GM12878 (cell line): Measurements from ENCODE around the gene C1orf53.

Experiments
- CBX3 ChIP-seq: fragments of 200-600 bp; sonication (generic); IDR thresholded peaks from 2 replicates; pipeline ENCODE4 v1.6.1; 2016; ENCODE audit warnings: low read depth, borderline replicate concordance
- CHD1 ChIP-seq: IDR thresholded peaks from 2 replicates; pipeline ENCODE4 v1.6.1; 2012; ENCODE audit warnings: low read depth, low read length, improper control_type of control experiment
- CTCF ChIP-seq, 3 experiments: IDR thresholded peaks in 2 of 3; conservative IDR thresholded peaks in 1 of 3; 2 replicates each; pipeline ENCODE4 v1.5.1; 2011; ENCODE audit warnings: low read depth in 3 of 3, low read length in 3 of 3, mild to moderate bottlenecking in 3 of 3, control low read depth in 2 of 3, moderate library complexity in 2 of 3, inconsistent platforms in 1 of 3, mixed read lengths in 1 of 3; ENCODE audit not compliant: control insufficient read depth in 2 of 3, insufficient read depth in 1 of 3; ENCODE audit errors: extremely low read depth in 1 of 3
- NR2C2 ChIP-seq: IDR thresholded peaks from 2 replicates; pipeline ENCODE4 v1.6.1; 2011; ENCODE audit warnings: borderline replicate concordance, low read depth; ENCODE audit not compliant: control insufficient read depth, insufficient read length
- POLR2A ChIP-seq: IDR thresholded peaks from 2 replicates; pipeline ENCODE4 v1.6.1; 2011; ENCODE audit warnings: low read depth, mild to moderate bottlenecking, low read length
- POLR2AphosphoS5 ChIP-seq: IDR thresholded peaks from 2 replicates; pipeline ENCODE4 v1.6.1; 2011; ENCODE audit warnings: mild to moderate bottlenecking, low read length, inconsistent platforms
- RBBP5 ChIP-seq: fragments of 200-600 bp; sonication (generic); conservative IDR thresholded peaks from 2 replicates; pipeline ENCODE4 v1.6.1; 2016
- ZNF217 ChIP-seq: fragments of 450-650 bp; IDR thresholded peaks from 2 replicates; pipeline ENCODE4 v1.6.1; 2017; ENCODE audit warnings: antibody characterized with exemption, mild to moderate bottlenecking

GRCh38 chr1:197903196-197903514, 725 bp downstream of the C1orf53 start:
- TF ChIP-seq POLR2AphosphoS5 = no peak
- TF ChIP-seq CTCF (IDR thresholded peaks at IDR 0.05 in 2 of 3, conservative IDR thresholded peaks at IDR 0.05 in 1 of 3; ENCODE audit: control insufficient read depth in 2 of 3, extremely low read depth in 1 of 3, insufficient read depth in 1 of 3, low read depth in 3 of 3, low read length in 3 of 3) = no peak
- no peak for TF ChIP-seq ZNF217
- no peak for TF ChIP-seq NR2C2
- no peak for TF ChIP-seq CHD1
- no peak for TF ChIP-seq POLR2A
- TF ChIP-seq CBX3 = no peak
- no peak for TF ChIP-seq RBBP5
